K562 (cell line): ENCODE results near the gene TUBD1. TPM values are rescaled to one million over a fixed set of nuclear protein-coding genes. Genes with fewer than 3 reads are reported as not detected.

ENCODE experiments used
- CBFA2T2 ChIP-seq: fragments of 450-650 bp; conservative IDR thresholded peaks from 2 replicates; pipeline ENCODE4 v1.6.1; 2017; ENCODE audit warnings: mild to moderate bottlenecking
- CEBPB ChIP-seq: fragments of 450-650 bp; IDR thresholded peaks from 2 replicates; pipeline ENCODE4 v1.6.1; 2016; ENCODE audit warnings: missing genetic modification characterization, missing compliant biosample characterization
- ETV6 ChIP-seq, 3 experiments: fragments of 150-350 bp in 1 of 3; sonication (generic) in 1 of 3; formaldehyde crosslinking in 1 of 3; IDR thresholded peaks; 2 replicates each; pipeline versions ENCODE4 v1.6.1 to v1.8.0; 2014 to 2022; ENCODE audit warnings: borderline replicate concordance in 2 of 3, low read depth in 2 of 3, antibody characterized with exemption in 1 of 3, low read length in 1 of 3, mild to moderate bottlenecking in 1 of 3, missing genetic modification reagents in 1 of 3
- FOXK2 ChIP-seq, 2 experiments: fragments of 450-650 bp; IDR thresholded peaks in 1 of 2; conservative IDR thresholded peaks in 1 of 2; 2 replicates each; pipeline ENCODE4 v1.6.1; 2016; ENCODE audit warnings: low read depth in 2 of 2, mild to moderate bottlenecking in 1 of 2
- HMGN3 ChIP-seq: IDR thresholded peaks from 2 replicates; pipeline ENCODE4 v1.6.1; 2011; ENCODE audit warnings: borderline replicate concordance, low read depth, mild to moderate bottlenecking, mixed read lengths, low read length; ENCODE audit not compliant: insufficient read length; ENCODE audit errors: extremely low read depth
- OTX1 ChIP-seq: fragments of 450-650 bp; formaldehyde crosslinking; IDR thresholded peaks from 2 replicates; pipeline ENCODE4 v1.4.0; 2022; ENCODE audit warnings: mild to moderate bottlenecking
- RBM15 ChIP-seq: fragments of 200-400 bp; formaldehyde crosslinking; IDR thresholded peaks from 2 replicates; pipeline ENCODE4 v1.6.1; 2018; ENCODE audit warnings: mild to moderate bottlenecking, low read length, moderate library complexity; ENCODE audit not compliant: insufficient read depth
- SIN3B ChIP-seq: fragments of 450-650 bp; IDR thresholded peaks from 2 replicates; pipeline ENCODE4 v1.6.1; 2017; ENCODE audit warnings: low read depth, mild to moderate bottlenecking, moderate library complexity
- TAF1 ChIP-seq: IDR thresholded peaks from 2 replicates; pipeline ENCODE4 v1.6.1; 2011; ENCODE audit warnings: mild to moderate bottlenecking, low read length, moderate library complexity; ENCODE audit not compliant: insufficient read depth, control insufficient read depth, severe bottlenecking; ENCODE audit errors: extremely low read depth
- ZC3H11A ChIP-seq: IDR thresholded peaks from 2 replicates; pipeline ENCODE4 v1.6.1; 2012; ENCODE audit warnings: low read depth, low read length, improper control_type of control experiment
- ZNF143 ChIP-seq: sonication (generic); formaldehyde crosslinking; IDR thresholded peaks from 2 replicates; pipeline ENCODE4 v1.9.0; 2022; ENCODE audit warnings: mild to moderate bottlenecking, missing genetic modification reagents
- polyA plus RNA-seq, 8 experiments: library from polyadenylated mRNA; depleted of rRNA in 4 of 8; stranded (reverse) in 5 of 8; unstranded in 3 of 8; fragments of >200 nt; fragmentation: Nextera tagmentation in 2 of 8; fragmentation: Illumina TruSeq in 1 of 8; extraction: Ambion mirVana in 2 of 8; extraction: Trizol in 1 of 8; gene quantifications; 2 replicates each; pipeline versions ENCODE4 v1.2.1 to v1.2.3, GENCODE V29; 2011 to 2014; ENCODE audit warnings: inconsistent platforms in 1 of 8, missing spikeins in 1 of 8
- total RNA-seq, 7 experiments: library from RNA; depleted of rRNA in 6 of 7; stranded (reverse); fragments of >200 nt in 6 of 7; fragmentation: Illumina TruSeq in 2 of 7; extraction: Trizol in 2 of 7; gene quantifications; 2 replicates each; pipeline versions ENCODE4 v1.2.1 to v1.2.3, GENCODE V29; 2011 to 2021; ENCODE audit warnings: low replicate concordance in 1 of 7
- TF ChIP-seq, protein P1 (sequence below), 2 experiments: fragments of 450-650 bp in 1 of 2; IDR thresholded peaks; 2 replicates each; pipeline ENCODE4 v1.6.1; 2011 to 2017; ENCODE audit warnings: low read depth in 2 of 2, antibody characterized with exemption in 1 of 2, borderline replicate concordance in 1 of 2, low read length in 1 of 2, mild to moderate bottlenecking in 1 of 2, mixed read lengths in 1 of 2; ENCODE audit not compliant: control insufficient read depth in 1 of 2
- TF ChIP-seq, protein P2 (sequence below): fragments of 250-450 bp; sonication (Bioruptor Pico); IDR thresholded peaks from 2 replicates; pipeline ENCODE4 v1.5.0; 2021; ENCODE audit warnings: mild to moderate bottlenecking, borderline replicate concordance
- TF ChIP-seq, protein P3 (sequence below), 2 experiments: IDR thresholded peaks; 2 replicates each; pipeline ENCODE4 v1.6.1; 2011; ENCODE audit warnings: borderline replicate concordance in 1 of 2, control low read depth in 1 of 2, low read depth in 1 of 2, low read length in 1 of 2, mild to moderate bottlenecking in 1 of 2, mixed read lengths in 1 of 2, moderate library complexity in 1 of 2; ENCODE audit not compliant: insufficient read depth in 1 of 2, insufficient read length in 1 of 2, poor library complexity in 1 of 2, severe bottlenecking in 1 of 2; ENCODE audit errors: extremely low read depth in 1 of 2
- TF ChIP-seq, protein P4 (sequence below): sonication (generic); formaldehyde crosslinking; IDR thresholded peaks from 2 replicates; pipeline ENCODE4 v1.8.0; 2022; ENCODE audit warnings: missing genetic modification reagents, mild to moderate bottlenecking, borderline replicate concordance

TUBD1 gene
- total and polyA plus RNA-seq, 9 of the 15 experiments (the other 6 are each of a cell fraction or from before 2014, with no cell fraction given): 10.8 to 35.3 (median 17.9) TPM

DNA sequence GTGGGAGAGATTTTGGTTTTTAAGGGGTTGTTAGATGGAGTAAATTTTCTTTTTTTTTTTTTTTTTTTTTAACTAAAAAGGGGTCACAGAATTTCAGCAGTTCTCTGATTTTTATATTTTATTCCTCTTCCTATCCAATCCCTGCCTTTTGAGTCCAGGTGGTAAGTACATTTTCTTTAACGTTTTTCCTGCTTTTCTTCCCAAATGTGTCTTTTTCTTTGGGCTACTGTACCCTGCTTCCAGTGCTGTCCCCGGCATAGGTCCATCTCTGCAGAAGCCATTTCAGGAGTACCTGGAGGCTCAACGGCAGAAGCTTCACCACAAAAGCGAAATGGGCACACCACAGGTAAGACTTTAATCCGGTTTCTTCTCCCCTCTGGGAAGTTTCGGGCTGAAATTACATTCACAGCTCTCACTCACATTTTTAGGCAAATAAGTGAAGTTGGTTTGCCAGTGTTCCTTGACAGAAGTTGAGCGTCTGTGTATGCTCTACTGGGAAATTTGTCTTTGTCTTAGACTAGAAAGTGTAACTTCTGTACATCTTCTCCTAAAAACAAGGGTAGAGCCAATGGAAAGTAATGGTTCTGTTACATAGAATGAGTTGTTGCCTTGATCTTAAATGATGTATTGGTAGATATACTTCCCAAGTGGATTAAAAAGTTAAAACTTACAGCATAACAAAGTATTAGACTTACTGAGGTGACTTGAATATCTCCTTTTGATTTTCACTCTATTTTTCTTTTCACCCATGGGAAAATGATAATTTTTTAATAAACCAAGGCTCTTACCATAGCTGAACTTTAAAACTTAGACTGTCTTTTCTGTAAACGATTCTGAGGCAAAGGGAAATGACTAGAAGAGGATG, 54.5 kb downstream of the TUBD1 start (continued):
- TF ChIP-seq, protein P1, sequence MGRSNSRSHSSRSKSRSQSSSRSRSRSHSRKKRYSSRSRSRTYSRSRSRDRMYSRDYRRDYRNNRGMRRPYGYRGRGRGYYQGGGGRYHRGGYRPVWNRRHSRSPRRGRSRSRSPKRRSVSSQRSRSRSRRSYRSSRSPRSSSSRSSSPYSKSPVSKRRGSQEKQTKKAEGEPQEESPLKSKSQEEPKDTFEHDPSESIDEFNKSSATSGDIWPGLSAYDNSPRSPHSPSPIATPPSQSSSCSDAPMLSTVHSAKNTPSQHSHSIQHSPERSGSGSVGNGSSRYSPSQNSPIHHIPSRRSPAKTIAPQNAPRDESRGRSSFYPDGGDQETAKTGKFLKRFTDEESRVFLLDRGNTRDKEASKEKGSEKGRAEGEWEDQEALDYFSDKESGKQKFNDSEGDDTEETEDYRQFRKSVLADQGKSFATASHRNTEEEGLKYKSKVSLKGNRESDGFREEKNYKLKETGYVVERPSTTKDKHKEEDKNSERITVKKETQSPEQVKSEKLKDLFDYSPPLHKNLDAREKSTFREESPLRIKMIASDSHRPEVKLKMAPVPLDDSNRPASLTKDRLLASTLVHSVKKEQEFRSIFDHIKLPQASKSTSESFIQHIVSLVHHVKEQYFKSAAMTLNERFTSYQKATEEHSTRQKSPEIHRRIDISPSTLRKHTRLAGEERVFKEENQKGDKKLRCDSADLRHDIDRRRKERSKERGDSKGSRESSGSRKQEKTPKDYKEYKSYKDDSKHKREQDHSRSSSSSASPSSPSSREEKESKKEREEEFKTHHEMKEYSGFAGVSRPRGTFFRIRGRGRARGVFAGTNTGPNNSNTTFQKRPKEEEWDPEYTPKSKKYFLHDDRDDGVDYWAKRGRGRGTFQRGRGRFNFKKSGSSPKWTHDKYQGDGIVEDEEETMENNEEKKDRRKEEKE (IDR thresholded peaks at IDR 0.05; ENCODE audit: borderline replicate concordance in 1 of 2, control insufficient read depth in 1 of 2, low read depth in 2 of 2, low read length in 1 of 2): peak; percentile 58 to 74; a peak in 3 of 4 replicates
- TF ChIP-seq HMGN3: no peak
- no peak for TF ChIP-seq CEBPB (tag)
- no peak for TF ChIP-seq FOXK2 (conservative IDR thresholded peaks at IDR 0.05 in 1 of 2, IDR thresholded peaks at IDR 0.05 in 1 of 2; ENCODE audit: low read depth in 2 of 2)
- no peak for TF ChIP-seq ZNF143 (CRISPR knock-in tag)
- TF ChIP-seq ETV6 (IDR thresholded peaks at IDR 0.05; ENCODE audit: borderline replicate concordance in 1 of 2, low read depth in 2 of 2, low read length in 1 of 2): 0 out of 4 replicates have a peak, but pooled peaks of 1 of the 2 experiments have one; percentile 11
- TF ChIP-seq ETV6 (CRISPR knock-in tag; IDR thresholded peaks at IDR 0.05; ENCODE audit: borderline replicate concordance): peak; percentile 69; the same call in 1 of the 2 replicates
- TF ChIP-seq, protein P2, sequence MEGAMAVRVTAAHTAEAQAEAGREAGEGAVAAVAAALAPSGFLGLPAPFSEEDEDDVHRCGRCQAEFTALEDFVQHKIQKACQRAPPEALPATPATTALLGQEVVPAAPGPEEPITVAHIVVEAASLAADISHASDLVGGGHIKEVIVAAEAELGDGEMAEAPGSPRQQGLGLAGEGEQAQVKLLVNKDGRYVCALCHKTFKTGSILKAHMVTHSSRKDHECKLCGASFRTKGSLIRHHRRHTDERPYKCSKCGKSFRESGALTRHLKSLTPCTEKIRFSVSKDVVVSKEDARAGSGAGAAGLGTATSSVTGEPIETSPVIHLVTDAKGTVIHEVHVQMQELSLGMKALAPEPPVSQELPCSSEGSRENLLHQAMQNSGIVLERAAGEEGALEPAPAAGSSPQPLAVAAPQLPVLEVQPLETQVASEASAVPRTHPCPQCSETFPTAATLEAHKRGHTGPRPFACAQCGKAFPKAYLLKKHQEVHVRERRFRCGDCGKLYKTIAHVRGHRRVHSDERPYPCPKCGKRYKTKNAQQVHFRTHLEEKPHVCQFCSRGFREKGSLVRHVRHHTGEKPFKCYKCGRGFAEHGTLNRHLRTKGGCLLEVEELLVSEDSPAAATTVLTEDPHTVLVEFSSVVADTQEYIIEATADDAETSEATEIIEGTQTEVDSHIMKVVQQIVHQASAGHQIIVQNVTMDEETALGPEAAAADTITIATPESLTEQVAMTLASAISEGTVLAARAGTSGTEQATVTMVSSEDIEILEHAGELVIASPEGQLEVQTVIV (CRISPR knock-in tag): no peak
- peak; percentile 68; the same call in 1 of the 2 replicates for TF ChIP-seq OTX1 (CRISPR knock-in tag)
- TF ChIP-seq CBFA2T2: no peak
- TF ChIP-seq RBM15: no peak
- TF ChIP-seq ZC3H11A: no peak
- TF ChIP-seq TAF1: no peak
- TF ChIP-seq SIN3B: no peak
- TF ChIP-seq, protein P3, sequence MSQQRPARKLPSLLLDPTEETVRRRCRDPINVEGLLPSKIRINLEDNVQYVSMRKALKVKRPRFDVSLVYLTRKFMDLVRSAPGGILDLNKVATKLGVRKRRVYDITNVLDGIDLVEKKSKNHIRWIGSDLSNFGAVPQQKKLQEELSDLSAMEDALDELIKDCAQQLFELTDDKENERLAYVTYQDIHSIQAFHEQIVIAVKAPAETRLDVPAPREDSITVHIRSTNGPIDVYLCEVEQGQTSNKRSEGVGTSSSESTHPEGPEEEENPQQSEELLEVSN (IDR thresholded peaks at IDR 0.05; ENCODE audit: borderline replicate concordance in 1 of 2, extremely low read depth in 1 of 2, insufficient read depth in 1 of 2, insufficient read length in 1 of 2, low read depth in 1 of 2, low read length in 1 of 2, poor library complexity in 1 of 2, severe bottlenecking in 1 of 2): no peak
- TF ChIP-seq, protein P4, sequence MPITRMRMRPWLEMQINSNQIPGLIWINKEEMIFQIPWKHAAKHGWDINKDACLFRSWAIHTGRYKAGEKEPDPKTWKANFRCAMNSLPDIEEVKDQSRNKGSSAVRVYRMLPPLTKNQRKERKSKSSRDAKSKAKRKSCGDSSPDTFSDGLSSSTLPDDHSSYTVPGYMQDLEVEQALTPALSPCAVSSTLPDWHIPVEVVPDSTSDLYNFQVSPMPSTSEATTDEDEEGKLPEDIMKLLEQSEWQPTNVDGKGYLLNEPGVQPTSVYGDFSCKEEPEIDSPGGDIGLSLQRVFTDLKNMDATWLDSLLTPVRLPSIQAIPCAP (CRISPR knock-in tag): no peak
